ENCODE measurements around the gene PLEKHH1. TPM values are rescaled to one million over a fixed set of nuclear protein-coding genes. Genes with fewer than 3 reads are reported as not detected.

PLEKHH1 gene
- total RNA-seq, 1 experiment from 2014 or later = 6.7 TPM

DNA sequence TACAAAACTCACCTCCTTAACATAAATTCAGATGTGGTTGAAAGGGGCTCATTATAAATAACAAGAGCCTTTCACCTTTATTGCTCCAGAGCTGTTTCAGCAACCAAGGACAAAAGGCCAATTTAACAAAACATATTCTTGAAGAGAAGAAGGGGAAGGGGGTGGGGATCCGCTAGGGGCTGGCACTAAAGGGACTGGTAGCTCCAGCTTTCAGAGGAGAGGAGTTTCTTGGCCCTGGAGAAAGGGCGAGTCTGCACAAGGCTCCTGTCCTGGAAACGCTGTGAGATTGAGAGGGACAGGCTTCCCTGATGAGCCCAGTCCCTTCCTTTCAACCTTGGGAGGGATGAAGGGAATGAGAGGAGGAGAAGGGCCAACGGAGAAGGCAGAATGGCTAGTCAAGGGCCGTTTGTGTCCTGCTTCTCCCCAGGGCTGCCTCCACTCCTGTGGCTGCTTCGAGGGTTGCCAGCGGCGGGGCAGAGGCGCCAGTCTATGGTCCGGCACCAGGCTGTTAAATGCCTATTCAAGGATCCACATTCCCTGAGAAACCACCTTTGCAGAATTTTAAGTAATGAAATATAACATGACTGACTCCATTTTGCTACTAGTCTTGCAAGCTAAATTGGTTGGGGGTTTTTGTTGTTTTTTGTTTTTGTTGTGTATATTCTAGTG lies 76.7 kb downstream of the PLEKHH1 start:
- H3K9me3 ChIP-seq (ENCODE audit: control insufficient read depth, insufficient read depth, low read depth, low read length) = no peaks in the 10 kb centered on the region
- no peak for ATAC-seq
- no TSS peak for BruUV-seq (replicated peaks)
- intact Hi-C loops (cut with micrococcal nuclease; ENCODE audit: unreplicated experiment) (loop anchor here (10.0 kb wide), 1 partner anchor 95 kb away; the partner anchor contains the start of gene RDH12), in situ Hi-C loops (cut with HindIII; ENCODE audit: low pct_unique_long_range_greater_than_20kb, low sequenced_read_pairs) (no loop called here)
- no peak for TF ChIP-seq POLR2AphosphoS5 (IDR thresholded peaks at IDR 0.05; ENCODE audit: low read depth, low read length)
- no peak for TF ChIP-seq SIN3A (IDR thresholded peaks at IDR 0.05; ENCODE audit: borderline replicate concordance, insufficient read depth, low read depth, low read length)
- TF ChIP-seq, protein P1, sequence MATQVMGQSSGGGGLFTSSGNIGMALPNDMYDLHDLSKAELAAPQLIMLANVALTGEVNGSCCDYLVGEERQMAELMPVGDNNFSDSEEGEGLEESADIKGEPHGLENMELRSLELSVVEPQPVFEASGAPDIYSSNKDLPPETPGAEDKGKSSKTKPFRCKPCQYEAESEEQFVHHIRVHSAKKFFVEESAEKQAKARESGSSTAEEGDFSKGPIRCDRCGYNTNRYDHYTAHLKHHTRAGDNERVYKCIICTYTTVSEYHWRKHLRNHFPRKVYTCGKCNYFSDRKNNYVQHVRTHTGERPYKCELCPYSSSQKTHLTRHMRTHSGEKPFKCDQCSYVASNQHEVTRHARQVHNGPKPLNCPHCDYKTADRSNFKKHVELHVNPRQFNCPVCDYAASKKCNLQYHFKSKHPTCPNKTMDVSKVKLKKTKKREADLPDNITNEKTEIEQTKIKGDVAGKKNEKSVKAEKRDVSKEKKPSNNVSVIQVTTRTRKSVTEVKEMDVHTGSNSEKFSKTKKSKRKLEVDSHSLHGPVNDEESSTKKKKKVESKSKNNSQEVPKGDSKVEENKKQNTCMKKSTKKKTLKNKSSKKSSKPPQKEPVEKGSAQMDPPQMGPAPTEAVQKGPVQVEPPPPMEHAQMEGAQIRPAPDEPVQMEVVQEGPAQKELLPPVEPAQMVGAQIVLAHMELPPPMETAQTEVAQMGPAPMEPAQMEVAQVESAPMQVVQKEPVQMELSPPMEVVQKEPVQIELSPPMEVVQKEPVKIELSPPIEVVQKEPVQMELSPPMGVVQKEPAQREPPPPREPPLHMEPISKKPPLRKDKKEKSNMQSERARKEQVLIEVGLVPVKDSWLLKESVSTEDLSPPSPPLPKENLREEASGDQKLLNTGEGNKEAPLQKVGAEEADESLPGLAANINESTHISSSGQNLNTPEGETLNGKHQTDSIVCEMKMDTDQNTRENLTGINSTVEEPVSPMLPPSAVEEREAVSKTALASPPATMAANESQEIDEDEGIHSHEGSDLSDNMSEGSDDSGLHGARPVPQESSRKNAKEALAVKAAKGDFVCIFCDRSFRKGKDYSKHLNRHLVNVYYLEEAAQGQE (IDR thresholded peaks at IDR 0.05; ENCODE audit: insufficient read depth in 1 of 2, low read depth in 2 of 2, low read length in 1 of 2) = no peak
- TF ChIP-seq, protein P2, sequence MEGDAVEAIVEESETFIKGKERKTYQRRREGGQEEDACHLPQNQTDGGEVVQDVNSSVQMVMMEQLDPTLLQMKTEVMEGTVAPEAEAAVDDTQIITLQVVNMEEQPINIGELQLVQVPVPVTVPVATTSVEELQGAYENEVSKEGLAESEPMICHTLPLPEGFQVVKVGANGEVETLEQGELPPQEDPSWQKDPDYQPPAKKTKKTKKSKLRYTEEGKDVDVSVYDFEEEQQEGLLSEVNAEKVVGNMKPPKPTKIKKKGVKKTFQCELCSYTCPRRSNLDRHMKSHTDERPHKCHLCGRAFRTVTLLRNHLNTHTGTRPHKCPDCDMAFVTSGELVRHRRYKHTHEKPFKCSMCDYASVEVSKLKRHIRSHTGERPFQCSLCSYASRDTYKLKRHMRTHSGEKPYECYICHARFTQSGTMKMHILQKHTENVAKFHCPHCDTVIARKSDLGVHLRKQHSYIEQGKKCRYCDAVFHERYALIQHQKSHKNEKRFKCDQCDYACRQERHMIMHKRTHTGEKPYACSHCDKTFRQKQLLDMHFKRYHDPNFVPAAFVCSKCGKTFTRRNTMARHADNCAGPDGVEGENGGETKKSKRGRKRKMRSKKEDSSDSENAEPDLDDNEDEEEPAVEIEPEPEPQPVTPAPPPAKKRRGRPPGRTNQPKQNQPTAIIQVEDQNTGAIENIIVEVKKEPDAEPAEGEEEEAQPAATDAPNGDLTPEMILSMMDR (IDR thresholded peaks at IDR 0.05) = no peak
- no peak for TF ChIP-seq TCF7L2 (IDR thresholded peaks at IDR 0.05; ENCODE audit: low read depth, low read length)
- no peak overlapping the region for H3K4me3 ChIP-seq (ENCODE audit: low read depth in 2 of 2, low read length in 2 of 2)
- H3K4me1 ChIP-seq (ENCODE audit: control insufficient read depth, insufficient read depth, low read length) = no peaks in the 10 kb centered on the region
- DNase-seq (ENCODE audit: low read depth, low spot score) = no peak
- POLR2A ChIA-PET = no interaction called here
- no peak overlapping the region for H3K27ac ChIP-seq (ENCODE audit: low read length)
- H3K36me3 ChIP-seq (ENCODE audit: control insufficient read depth, insufficient read depth, low read length) = no peaks in the 10 kb centered on the region
- CTCF ChIA-PET = no interaction called here
- no peaks in the 10 kb centered on the region for H3K27me3 ChIP-seq (ENCODE audit: control insufficient read depth, insufficient read depth, low read length)

DNA sequence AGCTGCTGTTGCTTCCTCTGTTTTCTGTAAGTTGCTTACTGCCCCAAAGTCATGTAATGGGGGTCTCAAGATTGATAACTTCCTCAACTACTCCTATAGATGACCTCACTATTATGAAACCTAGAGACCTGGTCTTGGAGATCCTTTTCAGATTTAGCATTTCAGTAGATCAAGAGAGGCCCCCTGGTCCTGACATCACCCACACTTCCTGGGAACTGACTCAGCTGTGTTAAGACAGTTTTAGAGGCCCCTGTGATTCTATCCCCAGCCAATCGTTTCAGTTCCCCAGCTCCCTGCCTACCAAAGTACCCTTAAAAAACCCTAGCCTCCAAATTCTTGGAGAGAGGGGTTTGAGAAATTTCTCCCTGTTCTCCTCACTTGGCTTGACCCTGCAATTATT lies 77.4 kb downstream of the PLEKHH1 start:
- TF ChIP-seq TCF7L2 (IDR thresholded peaks at IDR 0.05; ENCODE audit: low read depth, low read length) (no peak), POLR2AphosphoS5 (IDR thresholded peaks at IDR 0.05; ENCODE audit: low read depth, low read length) (no peak), SIN3A (IDR thresholded peaks at IDR 0.05; ENCODE audit: borderline replicate concordance, insufficient read depth, low read depth, low read length) (no peak)
- TF ChIP-seq, protein P1 (IDR thresholded peaks at IDR 0.05; ENCODE audit: insufficient read depth in 1 of 2, low read depth in 2 of 2, low read length in 1 of 2) = no peak
- TF ChIP-seq, protein P2 (IDR thresholded peaks at IDR 0.05) = no peak
- no peaks in the 10 kb centered on the region for H3K9me3 ChIP-seq (ENCODE audit: control insufficient read depth, insufficient read depth, low read depth, low read length)
- no peaks in the 10 kb centered on the region for H3K27me3 ChIP-seq (ENCODE audit: control insufficient read depth, insufficient read depth, low read length)
- DNase-seq (ENCODE audit: low read depth, low spot score) (no peak), ATAC-seq (no peak)
- ChIA-PET POLR2A (no interaction called here), CTCF (no interaction called here)
- in situ Hi-C loops (cut with HindIII; ENCODE audit: low pct_unique_long_range_greater_than_20kb, low sequenced_read_pairs) (no loop called here), intact Hi-C loops (cut with micrococcal nuclease; ENCODE audit: unreplicated experiment) (loop anchor here (10.0 kb wide), 1 partner anchor 94 kb away; the partner anchor contains the start of gene RDH12)
- H3K4me3 ChIP-seq (ENCODE audit: low read depth in 2 of 2, low read length in 2 of 2) = no peak overlapping the region
- no peaks in the 10 kb centered on the region for H3K4me1 ChIP-seq (ENCODE audit: control insufficient read depth, insufficient read depth, low read length)
- H3K27ac ChIP-seq (ENCODE audit: low read length) = no peak overlapping the region
- no peaks in the 10 kb centered on the region for H3K36me3 ChIP-seq (ENCODE audit: control insufficient read depth, insufficient read depth, low read length)
- no TSS peak for BruUV-seq (replicated peaks)

Data from Panc1 (cell line).